Measurements from ENCODE around the gene HLA-DQA1.
"Not testable (repeated sequence)": the region's sequence is repeated elsewhere in the genome, so short reads cannot be mapped to it uniquely, and the experiment has no call there.

DNA sequence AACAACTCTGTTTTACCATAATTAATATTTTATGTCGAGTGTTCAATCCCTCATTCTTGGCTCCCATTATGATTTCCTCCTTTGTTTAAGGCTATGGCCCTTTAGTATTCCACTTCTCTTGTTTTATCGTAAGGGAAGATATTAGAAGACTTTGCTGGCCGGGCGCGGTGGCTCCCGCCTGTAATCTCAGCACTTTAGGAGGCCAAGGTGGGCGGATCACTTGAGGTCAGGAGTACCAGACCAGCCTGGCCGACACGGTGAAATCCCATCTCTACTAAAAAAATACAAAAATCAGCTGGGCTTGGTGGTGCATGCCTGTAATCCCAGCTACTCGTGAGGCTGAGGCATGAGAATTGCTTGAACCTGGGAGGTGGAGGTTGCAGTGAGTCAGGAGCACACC lies 46.5 kb upstream of the HLA-DQA1 start:
- TF ChIP-seq SUZ12 (IDR thresholded peaks at IDR 0.05; ENCODE audit: extremely low read depth, insufficient read depth, insufficient read length); ZNF274 (IDR thresholded peaks at IDR 0.05; ENCODE audit: low read depth, low read length); YY1 (IDR thresholded peaks at IDR 0.05; ENCODE audit: insufficient read depth, insufficient read length): not testable (repeated sequence)
